Suprapubic skin (tissue), 4 donors: Measurements from ENCODE around the gene PCSK4. TPM values are rescaled to one million over a fixed set of nuclear protein-coding genes. Genes with fewer than 3 reads are reported as not detected.

ENCODE experiments used
- DNase-seq, 2 donors: peaks; one replicate each; pipeline ENCODE4 v3.0.0-alpha.2; 2019; ENCODE audit warnings: low spot score in 2 of 2
- H3K27ac ChIP-seq: fragments of 200-600 bp; sonication (generic); one replicate; pipeline ENCODE4 v1.5.1; 2019
- H3K27me3 ChIP-seq: fragments of 200-600 bp; sonication (generic); one replicate; pipeline ENCODE4 v1.5.1; 2019
- H3K36me3 ChIP-seq: fragments of 200-600 bp; sonication (generic); one replicate; pipeline ENCODE4 v1.5.1; 2019
- H3K4me1 ChIP-seq: fragments of 200-600 bp; sonication (generic); one replicate; pipeline ENCODE4 v1.5.1; 2019
- H3K4me3 ChIP-seq: fragments of 200-600 bp; sonication (generic); one replicate; pipeline ENCODE4 v1.5.1; 2019; ENCODE audit warnings: mild to moderate bottlenecking
- H3K9me3 ChIP-seq: fragments of 200-600 bp; sonication (generic); one replicate; pipeline ENCODE4 v1.5.1; 2019
- EP300 ChIP-seq: sonication (generic); formaldehyde crosslinking; IDR thresholded peaks from one replicate; pipeline ENCODE4 v1.6.1; 2017; ENCODE audit warnings: antibody characterized with exemption
- POLR2A ChIP-seq, 2 donors: fragments of 450-650 bp; IDR thresholded peaks; one replicate each; pipeline ENCODE4 v1.6.1; 2017; ENCODE audit warnings: antibody characterized with exemption in 2 of 2, mild to moderate bottlenecking in 2 of 2, moderate library complexity in 2 of 2
- POLR2AphosphoS5 ChIP-seq, 3 donors: sonication (generic); formaldehyde crosslinking; IDR thresholded peaks; one replicate each; pipeline ENCODE4 v1.6.1; 2017; ENCODE audit warnings: antibody characterized with exemption in 3 of 3
- WGBS: methylation state at CpG from one replicate; pipeline ENCODE4 v1.1.5; 2018; 5-methylcytosine and 5-hydroxymethylcytosine counted together
- total RNA-seq, 4 donors: library from RNA; depleted of rRNA; stranded (reverse); fragments of >200 nt; gene quantifications; one replicate each; pipeline ENCODE4 v1.1.0, GENCODE V29; 2016
- TF ChIP-seq, protein P1 (sequence below), 2 donors: fragments of 200-600 bp in 1 of 2; fragments of 450-650 bp in 1 of 2; sonication (generic) in 1 of 2; IDR thresholded peaks; one replicate each; pipeline ENCODE4 v1.5.1; 2016 to 2019; ENCODE audit warnings: antibody characterized with exemption in 2 of 2, mild to moderate bottlenecking in 1 of 2, moderate library complexity in 1 of 2

Gene PCSK4
- total RNA-seq, 4 donors from 2014 or later = 1.4 to 6.6 (median 3.8) TPM

DNA sequence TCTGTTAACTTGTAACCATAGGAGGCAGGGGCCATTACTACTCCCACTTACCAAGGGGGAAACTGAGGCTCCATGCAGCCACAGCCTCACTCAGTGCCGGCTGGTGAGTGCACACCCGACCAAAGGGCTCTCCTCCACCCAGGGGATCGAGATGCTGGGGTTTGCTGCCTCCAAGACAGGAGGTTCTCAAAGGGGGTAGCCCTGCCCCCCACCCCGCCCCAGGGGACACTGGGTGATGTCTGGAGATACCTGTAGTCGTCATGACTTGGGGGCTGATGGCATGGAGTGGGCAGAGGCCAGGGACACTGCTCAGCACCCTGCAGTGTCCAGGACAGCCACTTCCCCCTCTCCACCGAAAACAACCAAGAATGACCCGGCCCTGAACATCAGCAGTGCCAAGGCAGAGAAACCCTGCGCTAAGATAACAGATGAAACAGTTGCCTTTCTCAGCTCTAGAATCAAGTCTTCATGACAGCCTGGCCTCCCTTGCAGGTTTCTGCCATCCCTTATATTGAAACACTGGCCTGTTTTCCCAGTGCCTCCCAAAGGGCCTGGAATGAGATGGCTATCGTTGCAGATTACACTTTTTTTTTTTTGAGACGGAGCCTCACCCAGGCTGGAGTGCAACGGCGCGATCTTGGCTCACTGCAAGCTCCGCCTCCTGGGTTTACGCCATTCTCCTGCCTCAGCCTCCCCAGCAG lies 4.1 kb upstream of the PCSK4 start:
- TF ChIP-seq, protein P1, sequence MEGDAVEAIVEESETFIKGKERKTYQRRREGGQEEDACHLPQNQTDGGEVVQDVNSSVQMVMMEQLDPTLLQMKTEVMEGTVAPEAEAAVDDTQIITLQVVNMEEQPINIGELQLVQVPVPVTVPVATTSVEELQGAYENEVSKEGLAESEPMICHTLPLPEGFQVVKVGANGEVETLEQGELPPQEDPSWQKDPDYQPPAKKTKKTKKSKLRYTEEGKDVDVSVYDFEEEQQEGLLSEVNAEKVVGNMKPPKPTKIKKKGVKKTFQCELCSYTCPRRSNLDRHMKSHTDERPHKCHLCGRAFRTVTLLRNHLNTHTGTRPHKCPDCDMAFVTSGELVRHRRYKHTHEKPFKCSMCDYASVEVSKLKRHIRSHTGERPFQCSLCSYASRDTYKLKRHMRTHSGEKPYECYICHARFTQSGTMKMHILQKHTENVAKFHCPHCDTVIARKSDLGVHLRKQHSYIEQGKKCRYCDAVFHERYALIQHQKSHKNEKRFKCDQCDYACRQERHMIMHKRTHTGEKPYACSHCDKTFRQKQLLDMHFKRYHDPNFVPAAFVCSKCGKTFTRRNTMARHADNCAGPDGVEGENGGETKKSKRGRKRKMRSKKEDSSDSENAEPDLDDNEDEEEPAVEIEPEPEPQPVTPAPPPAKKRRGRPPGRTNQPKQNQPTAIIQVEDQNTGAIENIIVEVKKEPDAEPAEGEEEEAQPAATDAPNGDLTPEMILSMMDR (IDR thresholded peaks at IDR 0.05) = no peak
- TF ChIP-seq POLR2AphosphoS5 (IDR thresholded peaks at IDR 0.05) (no peak), EP300 (no peak), POLR2A (IDR thresholded peaks at IDR 0.05) (no peak)
- WGBS = 73% methylated on average over 10 of the region's 15 CpGs
- Histone ChIP-seq H3K36me3 (no peaks in the 10 kb centered on the region), H3K4me3 (no peak overlapping the region), H3K27ac (no peak overlapping the region), H3K27me3 (peaks cover 16% of the 10 kb centered on the region), H3K9me3 (no peaks in the 10 kb centered on the region), H3K4me1 (peaks cover 33% of the 10 kb centered on the region)
- peak in 1 of 2 donors; percentile 60 for DNase-seq

DNA sequence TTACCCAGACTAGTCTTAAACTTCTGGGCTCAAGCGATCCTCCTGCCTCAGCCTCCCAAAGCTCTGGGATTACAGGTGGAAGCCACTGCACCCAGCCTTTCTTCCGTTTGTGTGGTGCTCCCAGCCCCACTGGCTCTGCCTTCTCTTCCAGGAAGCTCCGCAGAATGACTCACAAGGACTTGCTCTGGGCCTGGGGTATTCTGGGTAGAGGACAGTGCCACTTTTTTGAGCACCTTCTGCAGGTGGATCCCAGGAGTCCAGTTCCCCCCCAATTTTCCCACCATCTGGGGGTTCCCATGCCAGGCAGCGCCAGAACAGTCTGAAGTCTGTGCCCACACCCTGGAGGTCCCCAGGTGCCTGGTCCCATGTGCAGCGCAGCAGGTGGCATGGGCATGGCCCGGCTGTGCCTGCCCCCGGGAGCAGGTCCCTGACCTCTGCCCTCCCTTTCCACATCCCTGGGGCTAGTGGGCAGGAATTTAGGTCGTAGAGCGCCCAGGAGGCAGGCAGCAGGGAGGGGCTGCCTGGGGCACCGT lies 2.4 kb upstream of the PCSK4 start:
- Histone ChIP-seq H3K4me1 (peaks cover 33% of the 10 kb centered on the region), H3K27ac (no peak overlapping the region), H3K9me3 (no peaks in the 10 kb centered on the region), H3K36me3 (no peaks in the 10 kb centered on the region), H3K27me3 (peaks cover 12% of the 10 kb centered on the region), H3K4me3 (no peak overlapping the region)
- 78% methylated on average over 9 of the region's 10 CpGs for WGBS
- DNase-seq = peak in 1 of 2 donors; percentile 74
- TF ChIP-seq POLR2AphosphoS5 (IDR thresholded peaks at IDR 0.05) (no peak), POLR2A (IDR thresholded peaks at IDR 0.05) (no peak), EP300 (no peak)
- TF ChIP-seq, protein P1 (IDR thresholded peaks at IDR 0.05) = no peak

DNA sequence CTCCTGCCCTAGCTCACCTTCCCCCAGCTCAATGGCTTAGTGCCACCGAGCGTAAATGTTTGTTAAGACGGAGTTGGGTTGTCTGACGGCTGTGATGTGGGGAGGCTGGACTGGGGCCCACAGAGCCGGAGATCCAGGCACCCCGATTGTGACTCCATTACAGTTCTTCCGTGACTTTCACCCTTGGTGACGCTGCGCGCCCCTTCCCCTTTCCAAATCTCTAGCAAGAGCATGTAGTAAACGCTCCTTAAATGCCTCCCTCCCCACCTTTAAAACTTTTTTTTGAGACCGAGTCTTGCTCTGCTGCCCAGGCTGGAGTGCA lies 1.7 kb upstream of the PCSK4 start:
- H3K9me3 ChIP-seq = no peaks in the 10 kb centered on the region
- peak overlapping the region; percentile 59 for H3K4me3 ChIP-seq
- TF ChIP-seq POLR2A (IDR thresholded peaks at IDR 0.05) (no peak), POLR2AphosphoS5 (IDR thresholded peaks at IDR 0.05) (no peak)
- peak in 1 of 2 donors; percentile 69 for DNase-seq
- H3K27ac ChIP-seq = no peak overlapping the region
- WGBS = 60% methylated on average over 12 of the region's 12 CpGs
- peaks cover 5% of the 10 kb centered on the region for H3K27me3 ChIP-seq
- H3K4me1 ChIP-seq = peaks cover 30% of the 10 kb centered on the region
- no peaks in the 10 kb centered on the region for H3K36me3 ChIP-seq

DNA sequence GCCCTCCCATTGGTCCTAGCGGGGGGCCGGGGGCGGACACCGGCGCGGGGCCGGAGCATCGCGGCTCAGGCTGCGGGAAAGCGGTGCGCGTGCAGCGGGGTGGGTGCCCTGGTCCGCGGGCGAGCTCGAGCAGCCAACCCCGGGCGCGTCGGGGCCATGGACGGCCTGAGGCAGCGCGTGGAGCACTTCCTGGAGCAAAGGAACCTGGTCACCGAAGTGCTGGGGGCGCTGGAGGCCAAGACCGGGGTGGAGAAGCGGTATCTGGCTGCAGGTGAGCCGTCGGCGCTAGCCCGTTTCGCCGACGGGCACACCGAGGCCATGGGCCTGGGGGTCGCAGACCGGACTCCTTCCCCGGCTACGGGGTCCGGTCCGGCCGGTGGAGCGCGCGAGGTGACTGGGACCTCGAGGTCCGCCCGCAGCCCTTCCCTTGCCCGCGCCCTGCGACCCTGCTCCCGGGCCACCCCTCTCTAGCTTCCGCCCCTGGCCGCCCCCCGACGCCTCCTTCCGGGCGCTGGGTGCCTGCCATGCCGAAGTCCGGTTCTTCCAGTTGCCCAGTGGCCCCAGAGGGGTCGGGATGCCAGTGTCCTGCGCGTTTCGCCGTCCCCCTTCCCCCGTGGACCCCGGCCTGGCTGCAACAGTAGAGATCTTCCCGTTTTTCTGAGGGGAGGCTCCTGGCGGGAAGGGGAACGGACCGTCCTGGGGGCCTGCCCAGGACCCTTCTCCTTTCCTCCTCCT lies 1.1 kb upstream of the PCSK4 start, which contains the start of gene REEP6:
REEP6 (plus strand) TSS at position 68 of the 735 bp plus-strand sequence; CDS start at position 157, 89 bp downstream.
- Histone ChIP-seq H3K9me3 (no peaks in the 10 kb centered on the region), H3K4me1 (peaks cover 25% of the 10 kb centered on the region), H3K27ac (peak within 1 kb of the TSS; percentile 42), H3K4me3 (peak within 1 kb of the TSS; percentile 59), H3K27me3 (peaks cover 2% of the 10 kb centered on the region), H3K36me3 (no peaks in the 10 kb centered on the region)
- DNase-seq = no peak
- 17% methylated on average over 15 of the region's 73 CpGs for WGBS
- TF ChIP-seq POLR2A (IDR thresholded peaks at IDR 0.05) (no peak), EP300 (no peak), POLR2AphosphoS5 (IDR thresholded peaks at IDR 0.05) (no peak)
- TF ChIP-seq, protein P1 (IDR thresholded peaks at IDR 0.05) = no peak

DNA sequence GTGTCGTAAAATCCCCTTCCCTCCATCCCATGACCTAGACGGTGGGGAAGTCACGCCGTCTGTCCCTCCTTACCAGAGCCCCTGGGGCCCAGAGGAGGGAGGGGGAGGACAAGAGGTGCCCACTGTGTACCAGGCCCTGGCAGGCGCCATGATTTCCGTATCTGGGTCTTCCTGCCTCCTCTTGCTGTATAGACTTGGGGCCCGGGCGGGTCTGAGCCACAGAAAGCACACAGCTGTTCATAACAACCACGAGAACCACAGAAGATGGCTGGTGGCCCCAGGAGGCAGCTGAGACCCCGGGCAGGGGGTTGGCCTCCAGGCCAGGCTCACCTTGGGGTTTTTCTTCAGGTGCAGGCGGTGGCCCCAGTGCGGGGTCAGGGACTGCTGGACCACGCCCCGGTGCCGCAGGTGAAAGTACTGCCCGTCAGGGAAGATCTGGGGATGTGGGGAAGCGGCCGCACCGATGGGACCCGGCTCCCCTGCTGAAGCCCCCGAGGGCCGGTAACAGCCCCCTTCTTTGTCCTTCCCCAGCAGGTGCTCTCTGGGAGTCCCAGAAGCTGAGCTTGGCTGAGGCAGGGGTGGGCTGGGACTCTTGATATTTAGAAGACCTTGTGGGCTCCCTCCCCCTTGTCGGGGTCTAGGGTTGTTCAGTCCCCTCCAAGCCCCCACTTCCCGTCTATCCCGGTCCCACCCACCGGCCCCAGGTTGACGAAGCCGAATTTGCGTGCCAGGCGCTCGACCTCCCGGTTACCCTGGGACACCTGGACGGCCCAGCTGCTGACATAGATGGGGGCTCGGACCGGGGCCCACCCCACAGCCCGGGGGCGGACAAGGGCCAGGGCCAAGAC lies 463 bp downstream of the PCSK4 start:
- Histone ChIP-seq H3K4me1 (peaks cover 21% of the 10 kb centered on the region), H3K27ac (no peak overlapping the region), H3K4me3 (peak overlapping the region; percentile 59), H3K27me3 (no peaks in the 10 kb centered on the region), H3K36me3 (no peaks in the 10 kb centered on the region), H3K9me3 (no peaks in the 10 kb centered on the region)
- TF ChIP-seq, protein P1 (IDR thresholded peaks at IDR 0.05) = no peak
- no peak for TF ChIP-seq EP300
- TF ChIP-seq POLR2A (IDR thresholded peaks at IDR 0.05) = no peak
- TF ChIP-seq POLR2AphosphoS5 (IDR thresholded peaks at IDR 0.05) = no peak
- WGBS = 48% methylated on average over 15 of the region's 37 CpGs
- no peak for DNase-seq
